Measurements from ENCODE around the gene PCK2.

PCK2 gene

DNA sequence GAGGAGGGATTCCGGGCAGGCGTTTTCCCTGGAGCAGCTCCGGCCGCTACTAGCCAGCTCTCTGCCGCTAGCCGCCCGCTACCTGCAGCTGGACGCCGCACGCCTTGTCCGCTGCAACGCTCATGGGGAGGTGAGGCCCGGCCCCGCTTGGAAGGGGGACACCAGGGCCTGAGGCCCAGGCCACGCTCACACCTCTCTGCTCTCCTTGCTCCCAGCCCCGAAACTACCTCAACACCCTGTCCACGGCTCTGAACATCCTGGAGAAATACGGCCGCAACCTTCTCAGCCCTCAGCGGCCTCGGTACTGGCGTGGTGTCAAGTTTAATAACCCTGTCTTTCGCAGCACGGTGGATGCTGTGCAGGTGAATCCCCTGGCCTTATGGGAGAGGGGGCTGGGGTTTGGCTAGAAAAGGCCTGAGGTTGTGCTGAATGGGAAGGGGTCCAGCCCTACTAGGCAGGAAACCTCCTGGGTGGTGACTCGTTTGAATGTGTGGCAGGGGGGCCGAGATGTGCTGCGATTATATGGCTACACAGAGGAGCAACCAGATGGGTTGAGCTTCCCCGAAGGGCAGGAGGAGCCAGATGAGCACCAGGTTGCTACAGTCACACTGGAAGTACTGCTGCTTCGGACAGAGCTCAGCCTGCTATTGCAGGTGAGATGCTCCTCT, 53.8 kb downstream of the PCK2 start:
- no peak for TF ChIP-seq CTCF (IDR thresholded peaks at IDR 0.05)

DNA sequence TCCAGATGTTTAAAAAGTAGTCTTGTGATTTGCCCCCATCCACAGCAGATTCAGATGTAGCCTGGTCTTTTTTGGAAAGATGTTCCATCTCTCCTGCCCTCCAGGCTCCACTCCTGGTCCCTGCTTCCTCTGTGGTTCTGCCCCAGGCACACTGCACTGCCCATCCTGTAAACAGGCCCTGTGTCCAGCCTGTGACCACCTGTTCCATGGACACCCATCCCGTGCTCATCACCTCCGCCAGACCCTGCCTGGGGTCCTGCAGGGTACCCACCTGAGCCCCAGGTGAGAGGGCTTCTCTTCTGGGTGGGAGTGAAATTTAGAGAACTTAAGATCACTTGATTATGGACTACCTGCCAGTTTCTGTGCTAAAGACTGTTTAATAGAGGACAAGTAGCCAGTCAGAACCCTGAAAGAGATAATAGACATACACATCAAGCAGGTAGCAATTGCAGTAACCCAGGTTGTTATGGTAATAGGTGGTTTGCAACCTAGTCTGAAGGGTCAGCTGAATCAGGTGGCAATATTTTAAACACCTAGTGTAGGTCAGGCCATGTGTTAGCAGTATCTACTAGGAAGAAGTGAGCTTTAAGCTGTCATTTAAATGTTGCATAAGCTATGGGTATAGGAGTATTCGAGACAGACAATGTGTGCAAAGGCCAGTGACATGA, 55.3 kb downstream of the PCK2 start:
- peaks cover 40% of the 10 kb centered on the region for H3K4me1 Mint-ChIP-seq
- DNase-seq: no peak
- TF ChIP-seq CTCF (IDR thresholded peaks at IDR 0.05): no peak
- no peaks in the 10 kb centered on the region for H3K9me3 Mint-ChIP-seq
- H3K27me3 Mint-ChIP-seq (ENCODE audit: low read depth, poor library complexity): no peaks in the 10 kb centered on the region
- H3K27ac Mint-ChIP-seq: no peak overlapping the region
- peaks cover 46% of the 10 kb centered on the region for H3K36me3 Mint-ChIP-seq (ENCODE audit: low read depth)
- peak overlapping the region; percentile 98 for H3K4me3 Mint-ChIP-seq

More for the DNA sequence above, 53.8 kb downstream of the PCK2 start:
- H3K4me1 Mint-ChIP-seq: peaks cover 43% of the 10 kb centered on the region
- no peaks in the 10 kb centered on the region for H3K27me3 Mint-ChIP-seq (ENCODE audit: low read depth, poor library complexity)
- no peaks in the 10 kb centered on the region for H3K9me3 Mint-ChIP-seq
- peak overlapping the region; percentile 98 for H3K4me3 Mint-ChIP-seq
- DNase-seq: no peak
- peaks cover 47% of the 10 kb centered on the region for H3K36me3 Mint-ChIP-seq (ENCODE audit: low read depth)
- H3K27ac Mint-ChIP-seq: peak overlapping the region; percentile 36

- Mint-ChIP-seq H3K4me3 (no peak overlapping the region), H3K4me1 (peaks cover 35% of the 10 kb centered on the region), H3K27me3 (ENCODE audit: low read depth, poor library complexity) (no peaks in the 10 kb centered on the region), H3K36me3 (ENCODE audit: low read depth) (peaks cover 48% of the 10 kb centered on the region), H3K9me3 (no peaks in the 10 kb centered on the region), H3K27ac (no peak overlapping the region)
- TF ChIP-seq CTCF (IDR thresholded peaks at IDR 0.05): no peak
- no peak for DNase-seq
Observed at GRCh38 chr14:24150061-24150460, 56.0 kb downstream of the PCK2 start.

DNA sequence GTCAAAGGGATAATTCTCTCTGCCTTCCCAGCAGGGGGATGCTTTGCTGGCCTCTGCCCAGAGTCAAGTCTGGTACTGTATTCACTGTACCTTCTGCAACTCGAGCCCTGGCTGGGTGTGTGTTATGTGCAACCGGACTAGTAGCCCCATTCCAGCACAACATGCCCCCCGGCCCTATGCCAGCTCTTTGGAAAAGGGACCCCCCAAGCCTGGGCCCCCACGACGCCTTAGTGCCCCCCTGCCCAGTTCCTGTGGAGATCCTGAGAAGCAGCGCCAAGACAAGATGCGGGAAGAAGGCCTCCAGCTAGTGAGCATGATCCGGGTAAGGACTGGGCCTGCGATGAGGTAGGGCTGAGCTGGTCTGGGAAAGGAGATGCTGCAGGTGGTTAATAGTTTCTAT, 56.5 kb downstream of the PCK2 start:
- DNase-seq: no peak
- Mint-ChIP-seq H3K36me3 (ENCODE audit: low read depth) (peaks cover 51% of the 10 kb centered on the region), H3K4me1 (peaks cover 30% of the 10 kb centered on the region), H3K4me3 (no peak overlapping the region), H3K27ac (no peak overlapping the region), H3K9me3 (no peaks in the 10 kb centered on the region), H3K27me3 (ENCODE audit: low read depth, poor library complexity) (no peaks in the 10 kb centered on the region)
- no peak for TF ChIP-seq CTCF (IDR thresholded peaks at IDR 0.05)

DNA sequence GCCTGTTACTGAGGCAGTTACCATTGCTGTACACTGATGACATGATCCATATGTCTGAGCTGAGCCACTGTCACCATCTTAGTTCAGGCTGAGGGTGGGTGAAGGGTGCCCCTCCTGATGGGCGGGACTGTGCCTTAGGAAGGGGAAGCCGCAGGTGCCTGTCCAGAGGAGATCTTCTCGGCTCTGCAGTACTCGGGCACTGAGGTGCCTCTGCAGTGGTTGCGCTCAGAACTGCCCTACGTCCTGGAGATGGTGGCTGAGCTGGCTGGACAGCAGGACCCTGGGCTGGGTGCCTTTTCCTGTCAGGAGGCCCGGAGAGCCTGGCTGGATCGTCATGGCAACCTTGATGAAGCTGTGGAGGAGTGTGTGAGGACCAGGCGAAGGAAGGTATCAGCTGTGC, 56.9 kb downstream of the PCK2 start:
- H3K27me3 Mint-ChIP-seq (ENCODE audit: low read depth, poor library complexity): no peaks in the 10 kb centered on the region

More for the DNA sequence above, 56.9 kb downstream of the PCK2 start:
- Mint-ChIP-seq H3K9me3 (no peaks in the 10 kb centered on the region), H3K4me3 (no peak overlapping the region), H3K27ac (no peak overlapping the region), H3K36me3 (ENCODE audit: low read depth) (peaks cover 55% of the 10 kb centered on the region), H3K4me1 (peaks cover 26% of the 10 kb centered on the region)
- no peak for DNase-seq
- no peak for TF ChIP-seq CTCF (IDR thresholded peaks at IDR 0.05)

All from nephron progenitor cell (in vitro differentiated cells).